Activated naive CD8-positive, alpha-beta T cell treated with anti-CD3 and anti-CD28 coated beads, Interleukin-2, amount 10 ng/mL, durations not matched to agents 7 days and 5 days (primary cell): ENCODE data around the gene TCF7L2. TPM values are rescaled to one million over a fixed set of nuclear protein-coding genes. Genes with fewer than 3 reads are reported as not detected.

ENCODE experiments used
- ATAC-seq: fragments of 150-1000 bp; cut with Tn5 transposase; one replicate; pipeline ENCODE4 v1.10.0; 2021; ENCODE audit warnings: low read depth, moderate library complexity
- POLR2A ChIA-PET: fragments of 350-600 bp; sonication (Branson Sonifier 250); formaldehyde crosslinking; loops from one replicate; lab custom pipeline; 2021; ENCODE audit warnings: antibody characterized with exemption; lab: Charles Lee
- DNase-seq: peaks from one replicate; pipeline ENCODE4 v3.0.0; 2021
- H3K27ac Mint-ChIP-seq: one replicate; pipeline ENCODE4 v1.8.0; 2022; ENCODE audit warnings: mild to moderate bottlenecking, mixed read lengths
- H3K27me3 Mint-ChIP-seq: one replicate; pipeline ENCODE4 v1.8.0; 2022; ENCODE audit warnings: mild to moderate bottlenecking, moderate library complexity, mixed read lengths
- H3K36me3 Mint-ChIP-seq: one replicate; pipeline ENCODE4 v1.8.0; 2021; ENCODE audit warnings: mild to moderate bottlenecking, mixed read lengths
- H3K4me1 Mint-ChIP-seq: one replicate; pipeline ENCODE4 v1.8.0; 2021; ENCODE audit warnings: mixed read lengths
- H3K4me3 Mint-ChIP-seq: one replicate; pipeline ENCODE4 v1.8.0; 2022; ENCODE audit warnings: mild to moderate bottlenecking, moderate library complexity, mixed read lengths
- H3K9me3 Mint-ChIP-seq: one replicate; pipeline ENCODE4 v1.8.0; 2021; ENCODE audit warnings: mixed read lengths
- total RNA-seq, 2 experiments: library from RNA; stranded (reverse); gene quantifications; one replicate each; pipeline ENCODE4 v1.2.3, GENCODE V29; 2021

TCF7L2 gene
- total RNA-seq, 2 experiments from 2014 or later, result 1.9 to 2.2 TPM

- Mint-ChIP-seq H3K27ac (no peak overlapping the region), H3K27me3 (no peaks in the 10 kb centered on the region)
These were observed 192.7 kb downstream of the TCF7L2 start for GRCh38 chr10:113142601-113143362.

GRCh38 chr10:113144576-113144975 lies 194.5 kb downstream of the TCF7L2 start:
- Mint-ChIP-seq H3K4me1 (no peaks in the 10 kb centered on the region), H3K9me3 (no peaks in the 10 kb centered on the region), H3K27ac (no peak overlapping the region), H3K36me3 (no peaks in the 10 kb centered on the region), H3K27me3 (no peaks in the 10 kb centered on the region), H3K4me3 (no peak overlapping the region)
- POLR2A ChIA-PET, result no interaction called here
- DNase-seq (no peak), ATAC-seq (no peak)

More at GRCh38 chr10:113142601-113143362, 192.7 kb downstream of the TCF7L2 start:
- Mint-ChIP-seq H3K36me3 (no peaks in the 10 kb centered on the region), H3K4me3 (no peak overlapping the region), H3K9me3 (no peaks in the 10 kb centered on the region), H3K4me1 (no peaks in the 10 kb centered on the region)
- POLR2A ChIA-PET, result no interaction called here
- DNase-seq (no peak), ATAC-seq (no peak)

GRCh38 chr10:113148071-113148825 lies 198.2 kb downstream of the TCF7L2 start:
- H3K4me1 Mint-ChIP-seq, result no peaks in the 10 kb centered on the region
- DNase-seq (no peak), ATAC-seq (no peak)
- no peaks in the 10 kb centered on the region for H3K9me3 Mint-ChIP-seq
- H3K27me3 Mint-ChIP-seq, result no peaks in the 10 kb centered on the region
- POLR2A ChIA-PET, result no interaction called here
- no peak overlapping the region for H3K27ac Mint-ChIP-seq
- no peaks in the 10 kb centered on the region for H3K36me3 Mint-ChIP-seq
- no peak overlapping the region for H3K4me3 Mint-ChIP-seq

GRCh38 chr10:113148901-113149300 lies 198.9 kb downstream of the TCF7L2 start:
- H3K36me3 Mint-ChIP-seq, result no peaks in the 10 kb centered on the region
- H3K9me3 Mint-ChIP-seq, result no peaks in the 10 kb centered on the region
- ATAC-seq, result no peak
- no peak overlapping the region for H3K4me3 Mint-ChIP-seq
- H3K4me1 Mint-ChIP-seq, result no peaks in the 10 kb centered on the region
- no peak for DNase-seq
- POLR2A ChIA-PET, result no interaction called here
- H3K27ac Mint-ChIP-seq, result no peak overlapping the region
- H3K27me3 Mint-ChIP-seq, result no peaks in the 10 kb centered on the region

GRCh38 chr10:113149626-113150025 lies 199.6 kb downstream of the TCF7L2 start:
- Mint-ChIP-seq H3K27me3 (no peaks in the 10 kb centered on the region), H3K27ac (no peak overlapping the region)

GRCh38 chr10:113151190-113151666 lies 201.2 kb downstream of the TCF7L2 start:
- ATAC-seq (no peak), DNase-seq (no peak)
- H3K4me1 Mint-ChIP-seq, result no peaks in the 10 kb centered on the region
- POLR2A ChIA-PET, result no interaction called here
- no peaks in the 10 kb centered on the region for H3K27me3 Mint-ChIP-seq
- H3K27ac Mint-ChIP-seq, result no peak overlapping the region
- no peaks in the 10 kb centered on the region for H3K36me3 Mint-ChIP-seq
- H3K4me3 Mint-ChIP-seq, result no peak overlapping the region
- no peaks in the 10 kb centered on the region for H3K9me3 Mint-ChIP-seq

More at GRCh38 chr10:113149626-113150025, 199.6 kb downstream of the TCF7L2 start:
- Mint-ChIP-seq H3K9me3 (no peaks in the 10 kb centered on the region), H3K4me1 (no peaks in the 10 kb centered on the region), H3K4me3 (no peak overlapping the region), H3K36me3 (no peaks in the 10 kb centered on the region)
- DNase-seq (no peak), ATAC-seq (no peak)
- POLR2A ChIA-PET, result no interaction called here

- Mint-ChIP-seq H3K9me3 (no peaks in the 10 kb centered on the region), H3K4me3 (no peak overlapping the region), H3K36me3 (no peaks in the 10 kb centered on the region), H3K27ac (no peak overlapping the region), H3K4me1 (no peaks in the 10 kb centered on the region), H3K27me3 (no peaks in the 10 kb centered on the region)
- ATAC-seq, result no peak
- no peak for DNase-seq
- POLR2A ChIA-PET, result no interaction called here
These were observed 203.6 kb downstream of the TCF7L2 start for GRCh38 chr10:113153493-113154102.

GRCh38 chr10:113157441-113157840 lies 207.4 kb downstream of the TCF7L2 start:
- H3K9me3 Mint-ChIP-seq, result no peaks in the 10 kb centered on the region
- H3K36me3 Mint-ChIP-seq, result no peaks in the 10 kb centered on the region
- POLR2A ChIA-PET, result no interaction called here
- H3K27ac Mint-ChIP-seq, result no peak overlapping the region
- no peaks in the 10 kb centered on the region for H3K27me3 Mint-ChIP-seq
- no peak overlapping the region for H3K4me3 Mint-ChIP-seq
- no peak for DNase-seq
- no peak for ATAC-seq
- no peaks in the 10 kb centered on the region for H3K4me1 Mint-ChIP-seq

GRCh38 chr10:113158183-113158582 lies 208.1 kb downstream of the TCF7L2 start:
- H3K36me3 Mint-ChIP-seq, result no peaks in the 10 kb centered on the region
- DNase-seq (no peak), ATAC-seq (no peak)
- POLR2A ChIA-PET, result no interaction called here
- H3K9me3 Mint-ChIP-seq, result no peaks in the 10 kb centered on the region
- H3K4me3 Mint-ChIP-seq, result no peak overlapping the region
- no peaks in the 10 kb centered on the region for H3K27me3 Mint-ChIP-seq
- no peaks in the 10 kb centered on the region for H3K4me1 Mint-ChIP-seq
- H3K27ac Mint-ChIP-seq, result no peak overlapping the region

- no peaks in the 10 kb centered on the region for H3K36me3 Mint-ChIP-seq
- H3K27ac Mint-ChIP-seq, result no peak overlapping the region
- no peak overlapping the region for H3K4me3 Mint-ChIP-seq
- ATAC-seq (no peak), DNase-seq (no peak)
- POLR2A ChIA-PET, result no interaction called here
- no peaks in the 10 kb centered on the region for H3K9me3 Mint-ChIP-seq
- H3K27me3 Mint-ChIP-seq, result no peaks in the 10 kb centered on the region
- no peaks in the 10 kb centered on the region for H3K4me1 Mint-ChIP-seq
These were observed 209.5 kb downstream of the TCF7L2 start for GRCh38 chr10:113159563-113159962.

- Mint-ChIP-seq H3K36me3 (no peaks in the 10 kb centered on the region), H3K4me3 (no peak overlapping the region), H3K27ac (no peak overlapping the region)
These were observed 210.6 kb downstream of the TCF7L2 start for GRCh38 chr10:113160641-113161040.

GRCh38 chr10:113161066-113161465 lies 211.0 kb downstream of the TCF7L2 start:
- Mint-ChIP-seq H3K27ac (no peak overlapping the region), H3K4me3 (no peak overlapping the region), H3K36me3 (no peaks in the 10 kb centered on the region), H3K27me3 (no peaks in the 10 kb centered on the region), H3K4me1 (no peaks in the 10 kb centered on the region), H3K9me3 (no peaks in the 10 kb centered on the region)
- ATAC-seq (no peak), DNase-seq (no peak)
- POLR2A ChIA-PET, result no interaction called here

More at GRCh38 chr10:113160641-113161040, 210.6 kb downstream of the TCF7L2 start:
- POLR2A ChIA-PET, result no interaction called here
- H3K4me1 Mint-ChIP-seq, result no peaks in the 10 kb centered on the region
- ATAC-seq (no peak), DNase-seq (no peak)
- no peaks in the 10 kb centered on the region for H3K27me3 Mint-ChIP-seq
- no peaks in the 10 kb centered on the region for H3K9me3 Mint-ChIP-seq

GRCh38 chr10:113162960-113163359 lies 212.9 kb downstream of the TCF7L2 start:
- POLR2A ChIA-PET, result no interaction called here
- DNase-seq (no peak), ATAC-seq (no peak)
- Mint-ChIP-seq H3K36me3 (no peaks in the 10 kb centered on the region), H3K4me1 (no peaks in the 10 kb centered on the region), H3K27me3 (no peaks in the 10 kb centered on the region), H3K9me3 (no peaks in the 10 kb centered on the region), H3K27ac (no peak overlapping the region), H3K4me3 (no peak overlapping the region)
